Fibroblast of villous mesenchyme (primary cell): ENCODE data around the gene RASGEF1C. TPM values are rescaled to one million over a fixed set of nuclear protein-coding genes. Genes with fewer than 3 reads are reported as not detected.

Source experiments
- DNase-seq: peaks from one replicate; pipeline ENCODE4 v3.0.0-alpha.2; 2010; ENCODE audit warnings: low read depth
- H3K4me3 ChIP-seq: 2 replicates; pipeline ENCODE4 v1.5.1; 2011; ENCODE audit warnings: low read depth, mild to moderate bottlenecking, low read length
- CTCF ChIP-seq: IDR thresholded peaks from 2 replicates; pipeline ENCODE4 v1.5.1; 2012; ENCODE audit warnings: low read depth, mild to moderate bottlenecking, low read length; ENCODE audit not compliant: insufficient read depth
- total RNA-seq: library from RNA; depleted of rRNA; stranded (reverse); fragments of >200 nt; gene quantifications from 2 replicates; pipeline ENCODE4 v1.2.3, GENCODE V29; 2012

Gene RASGEF1C
- total RNA-seq, 1 donor, result not detected

DNA sequence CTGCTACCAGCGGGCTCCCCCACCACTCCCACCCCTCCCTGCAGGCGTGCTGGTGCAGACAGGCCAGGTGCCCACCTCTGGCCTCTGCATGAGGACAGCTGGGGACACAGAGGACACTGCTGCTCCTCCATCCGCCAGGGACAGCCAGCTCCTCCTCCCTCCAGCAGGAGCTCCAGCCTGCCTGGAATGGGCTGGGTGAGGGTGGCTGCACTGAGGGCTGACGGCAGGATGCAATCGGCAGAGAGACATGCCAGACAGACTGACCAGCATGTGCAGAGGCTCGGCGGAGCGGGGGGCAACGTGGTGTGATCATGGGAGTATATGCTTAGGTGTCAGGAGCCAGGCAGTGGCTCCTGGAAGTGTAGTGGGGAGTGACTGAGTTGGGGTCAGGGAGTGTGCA is 68.4 kb downstream of the RASGEF1C start:
- DNase-seq, result no peak
- TF ChIP-seq CTCF, result no peak
- no peak overlapping the region for H3K4me3 ChIP-seq

DNA sequence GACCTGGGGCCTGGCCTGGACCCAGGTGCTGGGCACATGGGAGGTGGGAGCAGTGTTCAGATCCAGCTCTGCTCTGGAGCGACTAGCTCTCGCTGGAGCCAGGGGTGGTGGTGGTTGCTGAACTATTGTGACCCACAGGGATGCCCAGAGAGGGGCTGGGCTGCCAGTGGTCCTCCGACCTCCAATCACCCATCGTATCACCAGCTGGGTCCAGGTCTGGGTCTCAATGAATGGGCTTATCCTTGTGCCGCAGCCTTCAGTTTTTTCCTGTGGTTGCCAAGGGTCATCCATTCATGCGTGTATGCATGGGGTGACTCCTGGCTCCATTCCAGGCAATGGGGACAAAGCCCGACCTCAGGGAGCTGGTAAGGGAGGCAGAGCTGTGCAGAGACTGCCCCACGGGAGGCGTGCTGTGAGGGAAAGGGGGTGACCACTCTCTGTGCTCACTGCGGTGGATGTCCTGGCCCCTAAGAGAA is 68.9 kb downstream of the RASGEF1C start:
- TF ChIP-seq CTCF, result no peak
- no peak for DNase-seq
- H3K4me3 ChIP-seq, result no peak overlapping the region

GRCh38 chr5:180139731-180140055 is 69.3 kb downstream of the RASGEF1C start:
- TF ChIP-seq CTCF, result no peak
- H3K4me3 ChIP-seq, result no peak overlapping the region
- no peak for DNase-seq

- no peak for TF ChIP-seq CTCF
- no peak for DNase-seq
- H3K4me3 ChIP-seq, result no peak overlapping the region
Measured at GRCh38 chr5:180138976-180139730, 69.9 kb downstream of the RASGEF1C start.

DNA sequence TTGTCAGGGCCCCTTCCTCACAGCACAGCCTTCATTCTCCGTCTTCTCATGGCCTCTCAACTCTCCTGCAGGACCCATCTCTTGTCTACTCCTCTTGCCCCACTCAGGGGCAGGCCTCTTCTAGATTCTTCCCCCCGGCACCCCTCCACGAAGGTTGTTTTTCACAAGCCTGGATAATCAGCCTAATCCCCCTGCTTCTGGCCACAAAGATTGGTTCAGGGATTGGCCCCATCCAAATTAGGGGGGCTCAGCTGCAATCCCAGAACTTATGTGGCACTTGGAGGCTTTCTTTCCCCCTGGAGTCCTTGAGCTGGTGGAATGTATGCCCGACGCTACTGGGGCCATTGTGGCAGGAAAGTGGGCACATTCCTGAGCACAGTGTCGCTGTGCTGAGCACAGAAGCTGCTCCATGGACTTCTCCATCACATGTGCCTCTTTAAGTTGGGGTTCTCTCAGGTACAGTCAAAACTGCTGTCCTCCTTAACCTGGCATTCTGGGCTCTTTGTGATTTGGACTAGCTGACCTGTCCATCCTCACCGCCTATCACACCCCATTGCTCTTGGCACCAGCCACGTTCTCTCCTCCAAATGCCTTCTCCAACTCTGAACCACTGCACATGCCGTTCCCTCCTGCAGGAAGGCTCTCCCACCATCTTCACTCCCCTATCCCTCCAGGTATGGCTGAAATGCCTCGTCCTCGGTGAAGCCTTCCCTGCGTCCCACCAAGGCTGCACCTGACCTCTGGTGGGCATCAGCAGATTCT is 70.6 kb downstream of the RASGEF1C start:
- TF ChIP-seq CTCF, result no peak
- no peak for DNase-seq
- H3K4me3 ChIP-seq, result no peak overlapping the region

- no peak for TF ChIP-seq CTCF
- no peak for DNase-seq
- H3K4me3 ChIP-seq, result no peak overlapping the region
Measured at GRCh38 chr5:180137401-180138213, 71.4 kb downstream of the RASGEF1C start.
